Measurements from ENCODE around the gene LPAR2. TPM values are rescaled to one million over a fixed set of nuclear protein-coding genes. Genes with fewer than 3 reads are reported as not detected.

Gene LPAR2
- polyA plus RNA-seq, 1 of the 3 experiments (the other 2 are of a cell fraction) = 4.5 TPM

DNA sequence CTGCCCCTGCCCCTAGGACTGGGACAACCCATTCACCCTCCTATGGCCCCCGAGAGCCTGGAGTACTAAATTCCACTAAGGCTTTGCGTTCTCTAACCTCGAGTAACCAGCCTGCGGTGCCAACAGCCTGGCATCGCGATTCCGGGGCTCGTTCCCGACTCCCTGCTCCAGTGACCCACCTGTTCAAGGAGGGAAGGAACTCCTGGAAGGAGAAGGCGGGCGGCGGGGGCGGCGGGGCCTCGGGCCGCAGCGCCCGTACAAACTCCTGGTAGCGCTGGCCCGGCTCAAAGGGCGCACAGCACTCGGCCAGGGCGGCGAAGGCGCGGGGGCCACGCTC is 9.1 kb upstream of the LPAR2 start (continued):
- TF ChIP-seq, protein P1, sequence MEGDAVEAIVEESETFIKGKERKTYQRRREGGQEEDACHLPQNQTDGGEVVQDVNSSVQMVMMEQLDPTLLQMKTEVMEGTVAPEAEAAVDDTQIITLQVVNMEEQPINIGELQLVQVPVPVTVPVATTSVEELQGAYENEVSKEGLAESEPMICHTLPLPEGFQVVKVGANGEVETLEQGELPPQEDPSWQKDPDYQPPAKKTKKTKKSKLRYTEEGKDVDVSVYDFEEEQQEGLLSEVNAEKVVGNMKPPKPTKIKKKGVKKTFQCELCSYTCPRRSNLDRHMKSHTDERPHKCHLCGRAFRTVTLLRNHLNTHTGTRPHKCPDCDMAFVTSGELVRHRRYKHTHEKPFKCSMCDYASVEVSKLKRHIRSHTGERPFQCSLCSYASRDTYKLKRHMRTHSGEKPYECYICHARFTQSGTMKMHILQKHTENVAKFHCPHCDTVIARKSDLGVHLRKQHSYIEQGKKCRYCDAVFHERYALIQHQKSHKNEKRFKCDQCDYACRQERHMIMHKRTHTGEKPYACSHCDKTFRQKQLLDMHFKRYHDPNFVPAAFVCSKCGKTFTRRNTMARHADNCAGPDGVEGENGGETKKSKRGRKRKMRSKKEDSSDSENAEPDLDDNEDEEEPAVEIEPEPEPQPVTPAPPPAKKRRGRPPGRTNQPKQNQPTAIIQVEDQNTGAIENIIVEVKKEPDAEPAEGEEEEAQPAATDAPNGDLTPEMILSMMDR (IDR thresholded peaks at IDR 0.05) = no peak
- TF ChIP-seq FOXJ3 (CRISPR knock-in tag; IDR thresholded peaks at IDR 0.05) = no peak
- TF ChIP-seq SMC3 (IDR thresholded peaks at IDR 0.05; ENCODE audit: low read depth, low read length) = no peak
- TF ChIP-seq, protein P2, sequence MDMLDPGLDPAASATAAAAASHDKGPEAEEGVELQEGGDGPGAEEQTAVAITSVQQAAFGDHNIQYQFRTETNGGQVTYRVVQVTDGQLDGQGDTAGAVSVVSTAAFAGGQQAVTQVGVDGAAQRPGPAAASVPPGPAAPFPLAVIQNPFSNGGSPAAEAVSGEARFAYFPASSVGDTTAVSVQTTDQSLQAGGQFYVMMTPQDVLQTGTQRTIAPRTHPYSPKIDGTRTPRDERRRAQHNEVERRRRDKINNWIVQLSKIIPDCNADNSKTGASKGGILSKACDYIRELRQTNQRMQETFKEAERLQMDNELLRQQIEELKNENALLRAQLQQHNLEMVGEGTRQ (IDR thresholded peaks at IDR 0.05; ENCODE audit: borderline replicate concordance, low read depth, low read length) = no peak

DNA sequence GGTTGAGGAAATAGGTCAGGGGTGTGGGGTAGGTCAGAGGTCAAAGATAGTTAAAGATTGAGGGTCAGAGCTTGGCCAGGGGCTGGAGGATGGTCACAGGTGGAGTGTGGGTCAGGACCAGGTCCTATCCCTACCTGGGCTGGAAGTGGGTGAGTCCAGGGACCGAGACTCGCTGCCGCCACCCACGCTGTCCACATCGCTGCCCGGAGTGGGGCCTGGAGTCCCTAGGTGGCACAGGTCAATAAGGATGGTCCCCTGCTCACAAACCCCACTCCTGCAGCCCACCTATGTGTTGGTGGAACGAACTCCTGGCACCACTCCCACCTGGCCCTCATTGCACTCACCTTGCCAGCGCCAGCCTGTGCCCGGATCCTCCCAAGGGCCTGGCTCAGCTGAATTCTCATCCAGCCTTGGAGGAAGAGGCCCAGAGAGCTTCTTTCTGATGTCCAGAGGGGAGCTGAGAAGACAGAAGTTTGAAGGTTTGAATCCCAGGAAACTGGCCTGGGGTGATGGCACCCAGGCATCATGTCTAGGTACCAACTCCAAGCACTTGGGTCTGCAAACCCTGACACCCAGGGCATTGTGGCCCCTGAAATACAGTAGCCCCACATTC is 8.7 kb upstream of the LPAR2 start:
- Histone ChIP-seq H2AFZ (ENCODE audit: low read depth) (no peak overlapping the region), H3F3A (replicated peaks; ENCODE audit: insufficient read depth) (no peaks in the 10 kb centered on the region), H3K9me3 (no peaks in the 10 kb centered on the region), H3K9ac (no peak overlapping the region), H3K36me3 (replicated peaks in 1 of 2; ENCODE audit: control insufficient read depth in 1 of 2, insufficient read depth in 2 of 2, low read length in 1 of 2) (peaks cover 7 to 17% of the 10 kb centered on the region in 2 experiments), H3K27ac (ENCODE audit: low read depth in 2 of 2, low read length in 1 of 2) (no peak overlapping the region), H3K4me3 (ENCODE audit: low read depth in 2 of 2, low read length in 1 of 2) (no peak overlapping the region), H3K9me2 (no peaks in the 10 kb centered on the region), H3K79me2 (ENCODE audit: insufficient read depth) (no peaks in the 10 kb centered on the region), H3K4me2 (no peak overlapping the region), H4K20me1 (ENCODE audit: insufficient read depth) (no peaks in the 10 kb centered on the region), H3K4me1 (ENCODE audit: control insufficient read depth in 1 of 2, insufficient read depth in 2 of 2, low read depth in 1 of 2, low read length in 1 of 2) (no peaks in the 10 kb centered on the region; a peak in 1 of 4 replicates), H3K27me3 (ENCODE audit: insufficient read depth) (no peaks in the 10 kb centered on the region)
- CTCF ChIA-PET = interaction anchor here (3.7 to 13.3 kb wide), 2 partner anchors 8 to 105 kb away, joined by 18 to 175 read pairs; partner anchors contain the start of genes GMIP and YJEFN3
- POLR2A ChIA-PET = no interaction called here
- DNase-seq = no peak
- no CpG with 5 or more reads among the region's 9 CpGs for WGBS (ENCODE audit: low lambda C conversion rate)
- TF ChIP-seq, protein P3, sequence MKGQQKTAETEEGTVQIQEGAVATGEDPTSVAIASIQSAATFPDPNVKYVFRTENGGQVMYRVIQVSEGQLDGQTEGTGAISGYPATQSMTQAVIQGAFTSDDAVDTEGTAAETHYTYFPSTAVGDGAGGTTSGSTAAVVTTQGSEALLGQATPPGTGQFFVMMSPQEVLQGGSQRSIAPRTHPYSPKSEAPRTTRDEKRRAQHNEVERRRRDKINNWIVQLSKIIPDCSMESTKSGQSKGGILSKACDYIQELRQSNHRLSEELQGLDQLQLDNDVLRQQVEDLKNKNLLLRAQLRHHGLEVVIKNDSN (IDR thresholded peaks at IDR 0.05; ENCODE audit: borderline replicate concordance, low read depth) = no peak
- TF ChIP-seq EP300 (IDR thresholded peaks at IDR 0.05; ENCODE audit: borderline replicate concordance in 1 of 2, low read depth in 1 of 2, low read length in 1 of 2) (no peak), CHD2 (IDR thresholded peaks at IDR 0.05; ENCODE audit: low read length, partially characterized antibody) (no peak), MEF2A (IDR thresholded peaks at IDR 0.05; ENCODE audit: borderline replicate concordance, low read depth) (no peak), SIN3A (IDR thresholded peaks at IDR 0.05; ENCODE audit: borderline replicate concordance, low read depth, low read length) (no peak), GABPA (IDR thresholded peaks at IDR 0.05; ENCODE audit: low read depth) (no peak)
- TF ChIP-seq, protein P4, sequence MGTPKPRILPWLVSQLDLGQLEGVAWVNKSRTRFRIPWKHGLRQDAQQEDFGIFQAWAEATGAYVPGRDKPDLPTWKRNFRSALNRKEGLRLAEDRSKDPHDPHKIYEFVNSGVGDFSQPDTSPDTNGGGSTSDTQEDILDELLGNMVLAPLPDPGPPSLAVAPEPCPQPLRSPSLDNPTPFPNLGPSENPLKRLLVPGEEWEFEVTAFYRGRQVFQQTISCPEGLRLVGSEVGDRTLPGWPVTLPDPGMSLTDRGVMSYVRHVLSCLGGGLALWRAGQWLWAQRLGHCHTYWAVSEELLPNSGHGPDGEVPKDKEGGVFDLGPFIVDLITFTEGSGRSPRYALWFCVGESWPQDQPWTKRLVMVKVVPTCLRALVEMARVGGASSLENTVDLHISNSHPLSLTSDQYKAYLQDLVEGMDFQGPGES (IDR thresholded peaks at IDR 0.05; ENCODE audit: low read depth, low read length) = no peak
- TF ChIP-seq, protein P5, sequence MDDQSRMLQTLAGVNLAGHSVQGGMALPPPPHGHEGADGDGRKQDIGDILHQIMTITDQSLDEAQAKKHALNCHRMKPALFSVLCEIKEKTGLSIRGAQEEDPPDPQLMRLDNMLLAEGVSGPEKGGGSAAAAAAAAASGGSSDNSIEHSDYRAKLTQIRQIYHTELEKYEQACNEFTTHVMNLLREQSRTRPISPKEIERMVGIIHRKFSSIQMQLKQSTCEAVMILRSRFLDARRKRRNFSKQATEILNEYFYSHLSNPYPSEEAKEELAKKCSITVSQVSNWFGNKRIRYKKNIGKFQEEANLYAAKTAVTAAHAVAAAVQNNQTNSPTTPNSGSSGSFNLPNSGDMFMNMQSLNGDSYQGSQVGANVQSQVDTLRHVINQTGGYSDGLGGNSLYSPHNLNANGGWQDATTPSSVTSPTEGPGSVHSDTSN (IDR thresholded peaks at IDR 0.05) = no peak
